SK-N-SH (cell line): ENCODE measurements around the gene PTGES3. TPM values are rescaled to one million over a fixed set of nuclear protein-coding genes. Genes with fewer than 3 reads are reported as not detected.

Experiments
- CTCF ChIA-PET: fragments of 300-600, 350-600 bp; formaldehyde crosslinking; extraction: SDS; loops from one replicate; lab custom pipeline; 2021; lab: Yijun Ruan, JAX
- POLR2A ChIA-PET: fragments of 350-600 bp; sonication (Branson Sonifier 250); formaldehyde crosslinking; extraction: SDS; loops from one replicate; lab custom pipeline; 2020; ENCODE audit warnings: antibody characterized with exemption, inconsistent platforms; lab: Yijun Ruan, JAX
- DNase-seq: peaks from one replicate; pipeline ENCODE4 v3.0.0; 2012
- H2AFZ ChIP-seq: fragments of 200-600 bp; sonication (generic); 2 replicates; pipeline ENCODE4 v1.8.1; 2016; ENCODE audit warnings: antibody characterized with exemption, mild to moderate bottlenecking, low read depth
- H3F3A ChIP-seq: fragments of 200-600 bp; sonication (generic); replicated peaks from 2 replicates; pipeline ENCODE3; 2016; ENCODE audit warnings: antibody characterized with exemption, mild to moderate bottlenecking; ENCODE audit not compliant: insufficient read depth
- H3K27ac ChIP-seq, 2 experiments: fragments of 200-500 bp in 1 of 2; fragments of 200-600 bp in 1 of 2; sonication (Bioruptor generic) in 1 of 2; sonication (generic), shearing (Covaris generic) in 1 of 2; 2 replicates each; pipeline versions ENCODE4 v1.5.1 to v1.6.1; 2014 to 2016; ENCODE audit warnings: low read depth in 2 of 2, inconsistent platforms in 1 of 2, low read length in 1 of 2, mild to moderate bottlenecking in 1 of 2, mixed read lengths in 1 of 2
- H3K27me3 ChIP-seq: fragments of 200-600 bp; sonication (generic), shearing (Covaris generic); 2 replicates; pipeline ENCODE4 v1.6.1; 2016; ENCODE audit warnings: mixed run types; ENCODE audit not compliant: insufficient read depth
- H3K36me3 ChIP-seq, 2 experiments: fragments of 200-500 bp in 1 of 2; fragments of 200-600 bp in 1 of 2; sonication (Bioruptor generic) in 1 of 2; sonication (generic) in 1 of 2; replicated peaks in 1 of 2; 2 replicates each; pipeline versions ENCODE3 to v1.5.1; 2014 to 2016; ENCODE audit warnings: low read length in 1 of 2, mild to moderate bottlenecking in 1 of 2; ENCODE audit not compliant: insufficient read depth in 2 of 2, control insufficient read depth in 1 of 2
- H3K4me1 ChIP-seq, 2 experiments: fragments of 200-500 bp in 1 of 2; fragments of 200-600 bp in 1 of 2; sonication (Bioruptor generic) in 1 of 2; sonication (generic), shearing (Covaris generic) in 1 of 2; 2 replicates each; pipeline versions ENCODE4 v1.5.1 to v1.6.1; 2014 to 2016; ENCODE audit warnings: low read depth in 1 of 2, low read length in 1 of 2, mixed run types in 1 of 2; ENCODE audit not compliant: insufficient read depth in 2 of 2, control insufficient read depth in 1 of 2
- H3K4me2 ChIP-seq: fragments of 200-600 bp; sonication (generic), shearing (Covaris generic); 2 replicates; pipeline ENCODE4 v1.6.1; 2017; ENCODE audit warnings: mixed run types
- H3K4me3 ChIP-seq, 2 experiments: fragments of 200-500 bp in 1 of 2; fragments of 200-600 bp in 1 of 2; sonication (Bioruptor generic) in 1 of 2; sonication (generic), shearing (Covaris generic) in 1 of 2; 2 replicates each; pipeline versions ENCODE4 v1.5.1 to v1.8.1; 2014 to 2016; ENCODE audit warnings: low read depth in 2 of 2, inconsistent platforms in 1 of 2, low read length in 1 of 2, mild to moderate bottlenecking in 1 of 2, mixed read lengths in 1 of 2, moderate library complexity in 1 of 2
- H3K79me2 ChIP-seq: fragments of 200-600 bp; sonication (generic); 2 replicates; pipeline ENCODE4 v1.8.1; 2017; ENCODE audit warnings: mild to moderate bottlenecking; ENCODE audit not compliant: insufficient read depth
- H3K9ac ChIP-seq: fragments of 200-600 bp; sonication (generic); 2 replicates; pipeline ENCODE4 v1.6.1; 2017; ENCODE audit warnings: mixed run types
- H3K9me2 ChIP-seq: fragments of 200-600 bp; sonication (generic); 2 replicates; pipeline ENCODE4 v1.6.1; 2017; ENCODE audit warnings: mixed run types
- H3K9me3 ChIP-seq: fragments of 200-600 bp; sonication (generic); 2 replicates; pipeline ENCODE4 v1.6.1; 2017; ENCODE audit warnings: mixed run types, mild to moderate bottlenecking, moderate library complexity
- H4K20me1 ChIP-seq: fragments of 200-600 bp; sonication (generic); 2 replicates; pipeline ENCODE4 v1.6.1; 2017; ENCODE audit warnings: mild to moderate bottlenecking, mixed run types; ENCODE audit not compliant: insufficient read depth
- EP300 ChIP-seq, 2 experiments: IDR thresholded peaks; 2 replicates each; pipeline versions ENCODE4 v1.4.0 to v1.6.1; 2012; ENCODE audit warnings: borderline replicate concordance in 1 of 2, low read depth in 1 of 2, low read length in 1 of 2
- GATA2 ChIP-seq: sonication (generic); formaldehyde crosslinking; IDR thresholded peaks from 2 replicates; pipeline ENCODE4 v1.5.0; 2020; ENCODE audit warnings: mild to moderate bottlenecking, missing genetic modification reagents
- MEF2A ChIP-seq: IDR thresholded peaks from 2 replicates; pipeline ENCODE4 v1.4.0; 2012; ENCODE audit warnings: low read depth, borderline replicate concordance
- NFIC ChIP-seq: IDR thresholded peaks from 2 replicates; pipeline ENCODE4 v1.4.0; 2012; ENCODE audit warnings: borderline replicate concordance
- POLR2AphosphoS5 ChIP-seq: IDR thresholded peaks from 2 replicates; pipeline ENCODE4 v1.6.1; 2012; ENCODE audit warnings: low read depth, low read length
- TEAD4 ChIP-seq: IDR thresholded peaks from 2 replicates; pipeline ENCODE4 v1.4.0; 2012; ENCODE audit warnings: mild to moderate bottlenecking, borderline replicate concordance; ENCODE audit not compliant: insufficient read depth
- WGBS: methylation state at CpG from one replicate; pipeline ENCODE4 v1.1.6; 2017; ENCODE audit warnings: low lambda C conversion rate; 5-methylcytosine and 5-hydroxymethylcytosine counted together
- polyA plus RNA-seq, 3 experiments: library from polyadenylated mRNA; depleted of rRNA; stranded (reverse); fragments of >200 nt; gene quantifications; 2 replicates each; pipeline ENCODE4 v1.2.3, GENCODE V29; 2012
- TF ChIP-seq, protein P1 (sequence below): IDR thresholded peaks from 2 replicates; pipeline ENCODE4 v1.6.1; 2012; ENCODE audit warnings: mild to moderate bottlenecking, low read depth, low read length, moderate library complexity
- TF ChIP-seq, protein P2 (sequence below): IDR thresholded peaks from 2 replicates; pipeline ENCODE4 v1.4.0; 2012; ENCODE audit warnings: low read depth, borderline replicate concordance

PTGES3 gene
- polyA plus RNA-seq, 1 of the 3 experiments (the other 2 are of a cell fraction): 38.9 TPM

DNA sequence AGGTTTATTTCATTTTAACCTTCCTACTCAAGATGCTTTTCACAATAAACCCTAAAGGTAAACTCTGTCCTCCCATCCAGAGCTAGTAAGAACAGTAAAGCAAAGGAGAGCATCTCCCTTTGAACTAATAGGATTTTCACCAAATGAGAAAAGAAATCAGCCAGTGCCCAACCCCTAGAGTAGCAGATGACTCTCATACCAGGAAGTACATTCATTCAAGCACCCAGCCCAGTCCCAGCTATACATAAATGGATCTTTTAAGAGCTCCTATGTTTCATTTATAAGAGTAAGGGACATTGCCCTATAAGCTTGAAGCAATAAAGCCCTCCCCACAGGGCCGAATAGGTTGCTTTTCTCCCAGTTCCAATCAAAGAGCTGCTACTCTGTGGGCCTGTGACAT, 65.5 kb downstream of the PTGES3 start:
- Histone ChIP-seq H3F3A (peaks cover 4% of the 10 kb centered on the region), H3K27me3 (no peaks in the 10 kb centered on the region), H2AFZ (no peak overlapping the region), H3K27ac (no peak overlapping the region), H3K4me3 (no peak overlapping the region), H4K20me1 (peaks cover 95% of the 10 kb centered on the region), H3K4me1 (no peaks in the 10 kb centered on the region), H3K79me2 (peaks cover 100% of the 10 kb centered on the region), H3K9ac (no peak overlapping the region), H3K4me2 (no peak overlapping the region), H3K36me3 (peaks cover 31 to 64% of the 10 kb centered on the region in 2 experiments), H3K9me2 (no peaks in the 10 kb centered on the region), H3K9me3 (no peaks in the 10 kb centered on the region)
- 91% methylated on average over 1 of the region's 1 CpG for WGBS
- ChIA-PET POLR2A (no interaction called here), CTCF (interaction anchor here (0.8 to 4.8 kb wide), 3 partner anchors 13 to 50 kb away, joined by 4 to 35 read pairs (median 4); no protein-coding TSS in a partner anchor)
- TF ChIP-seq, protein P1, sequence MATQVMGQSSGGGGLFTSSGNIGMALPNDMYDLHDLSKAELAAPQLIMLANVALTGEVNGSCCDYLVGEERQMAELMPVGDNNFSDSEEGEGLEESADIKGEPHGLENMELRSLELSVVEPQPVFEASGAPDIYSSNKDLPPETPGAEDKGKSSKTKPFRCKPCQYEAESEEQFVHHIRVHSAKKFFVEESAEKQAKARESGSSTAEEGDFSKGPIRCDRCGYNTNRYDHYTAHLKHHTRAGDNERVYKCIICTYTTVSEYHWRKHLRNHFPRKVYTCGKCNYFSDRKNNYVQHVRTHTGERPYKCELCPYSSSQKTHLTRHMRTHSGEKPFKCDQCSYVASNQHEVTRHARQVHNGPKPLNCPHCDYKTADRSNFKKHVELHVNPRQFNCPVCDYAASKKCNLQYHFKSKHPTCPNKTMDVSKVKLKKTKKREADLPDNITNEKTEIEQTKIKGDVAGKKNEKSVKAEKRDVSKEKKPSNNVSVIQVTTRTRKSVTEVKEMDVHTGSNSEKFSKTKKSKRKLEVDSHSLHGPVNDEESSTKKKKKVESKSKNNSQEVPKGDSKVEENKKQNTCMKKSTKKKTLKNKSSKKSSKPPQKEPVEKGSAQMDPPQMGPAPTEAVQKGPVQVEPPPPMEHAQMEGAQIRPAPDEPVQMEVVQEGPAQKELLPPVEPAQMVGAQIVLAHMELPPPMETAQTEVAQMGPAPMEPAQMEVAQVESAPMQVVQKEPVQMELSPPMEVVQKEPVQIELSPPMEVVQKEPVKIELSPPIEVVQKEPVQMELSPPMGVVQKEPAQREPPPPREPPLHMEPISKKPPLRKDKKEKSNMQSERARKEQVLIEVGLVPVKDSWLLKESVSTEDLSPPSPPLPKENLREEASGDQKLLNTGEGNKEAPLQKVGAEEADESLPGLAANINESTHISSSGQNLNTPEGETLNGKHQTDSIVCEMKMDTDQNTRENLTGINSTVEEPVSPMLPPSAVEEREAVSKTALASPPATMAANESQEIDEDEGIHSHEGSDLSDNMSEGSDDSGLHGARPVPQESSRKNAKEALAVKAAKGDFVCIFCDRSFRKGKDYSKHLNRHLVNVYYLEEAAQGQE: no peak
- TF ChIP-seq, protein P2, sequence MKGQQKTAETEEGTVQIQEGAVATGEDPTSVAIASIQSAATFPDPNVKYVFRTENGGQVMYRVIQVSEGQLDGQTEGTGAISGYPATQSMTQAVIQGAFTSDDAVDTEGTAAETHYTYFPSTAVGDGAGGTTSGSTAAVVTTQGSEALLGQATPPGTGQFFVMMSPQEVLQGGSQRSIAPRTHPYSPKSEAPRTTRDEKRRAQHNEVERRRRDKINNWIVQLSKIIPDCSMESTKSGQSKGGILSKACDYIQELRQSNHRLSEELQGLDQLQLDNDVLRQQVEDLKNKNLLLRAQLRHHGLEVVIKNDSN: no peak
- TF ChIP-seq GATA2 (CRISPR knock-in tag) (no peak), TEAD4 (no peak)
- no peak for DNase-seq

DNA sequence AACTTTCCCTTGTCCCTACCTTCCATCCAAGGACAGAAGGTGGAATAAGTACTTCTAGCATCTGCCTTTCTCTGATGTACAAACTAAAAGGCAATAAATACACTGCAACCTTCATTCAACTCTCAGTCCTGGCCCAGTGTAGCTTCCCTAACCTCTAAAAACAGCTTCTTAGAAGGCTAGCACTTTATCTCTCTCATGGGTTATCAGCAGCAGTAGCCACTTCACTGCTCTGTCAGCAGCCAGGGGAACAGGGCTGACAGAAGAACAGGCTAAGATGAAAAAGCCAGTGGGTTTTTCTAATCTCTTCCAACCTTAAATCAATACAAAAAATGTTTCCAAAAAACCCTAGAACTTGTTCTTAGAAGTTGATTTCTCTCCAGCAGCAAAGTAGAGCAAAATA, 71.2 kb downstream of the PTGES3 start:
- H3K9me2 ChIP-seq: no peaks in the 10 kb centered on the region
- H3K36me3 ChIP-seq: peaks cover 64 to 83% of the 10 kb centered on the region in 2 experiments
- peaks cover 57% of the 10 kb centered on the region for H4K20me1 ChIP-seq
- no peaks in the 10 kb centered on the region for H3K4me1 ChIP-seq
- H3K4me2 ChIP-seq: no peak overlapping the region
- TF ChIP-seq GATA2 (CRISPR knock-in tag) (no peak), NFIC (no peak), MEF2A (no peak), EP300 (IDR thresholded peaks at IDR 0.05; ENCODE audit: borderline replicate concordance in 1 of 2, low read depth in 1 of 2, low read length in 1 of 2) (no peak), POLR2AphosphoS5 (no peak)
- ChIA-PET POLR2A (no interaction called here), CTCF (interaction anchor here (1.0 to 1.6 kb wide), 3 partner anchors 9 to 20 kb away, joined by 3 to 12 read pairs (median 4); no protein-coding TSS in a partner anchor)
- no peak for DNase-seq
- H3K4me3 ChIP-seq: no peak overlapping the region
- peaks cover 66% of the 10 kb centered on the region for H3K79me2 ChIP-seq
- no peak overlapping the region for H2AFZ ChIP-seq
- no peak overlapping the region for H3K9ac ChIP-seq
- no peak overlapping the region for H3K27ac ChIP-seq
- no peaks in the 10 kb centered on the region for H3K27me3 ChIP-seq
- no peaks in the 10 kb centered on the region for H3K9me3 ChIP-seq
- peaks cover 2% of the 10 kb centered on the region for H3F3A ChIP-seq
